ENCODE measurements around the gene CD99L2.

GRCh38 chrX:150857453-150857852 lies 41.0 kb downstream of the CD99L2 start:
- TF ChIP-seq EZH2 (IDR thresholded peaks at IDR 0.05; ENCODE audit: low read length, missing control alignments): no peak
- TF ChIP-seq, protein P1, sequence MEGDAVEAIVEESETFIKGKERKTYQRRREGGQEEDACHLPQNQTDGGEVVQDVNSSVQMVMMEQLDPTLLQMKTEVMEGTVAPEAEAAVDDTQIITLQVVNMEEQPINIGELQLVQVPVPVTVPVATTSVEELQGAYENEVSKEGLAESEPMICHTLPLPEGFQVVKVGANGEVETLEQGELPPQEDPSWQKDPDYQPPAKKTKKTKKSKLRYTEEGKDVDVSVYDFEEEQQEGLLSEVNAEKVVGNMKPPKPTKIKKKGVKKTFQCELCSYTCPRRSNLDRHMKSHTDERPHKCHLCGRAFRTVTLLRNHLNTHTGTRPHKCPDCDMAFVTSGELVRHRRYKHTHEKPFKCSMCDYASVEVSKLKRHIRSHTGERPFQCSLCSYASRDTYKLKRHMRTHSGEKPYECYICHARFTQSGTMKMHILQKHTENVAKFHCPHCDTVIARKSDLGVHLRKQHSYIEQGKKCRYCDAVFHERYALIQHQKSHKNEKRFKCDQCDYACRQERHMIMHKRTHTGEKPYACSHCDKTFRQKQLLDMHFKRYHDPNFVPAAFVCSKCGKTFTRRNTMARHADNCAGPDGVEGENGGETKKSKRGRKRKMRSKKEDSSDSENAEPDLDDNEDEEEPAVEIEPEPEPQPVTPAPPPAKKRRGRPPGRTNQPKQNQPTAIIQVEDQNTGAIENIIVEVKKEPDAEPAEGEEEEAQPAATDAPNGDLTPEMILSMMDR (conservative IDR thresholded peaks at IDR 0.05 in 1 of 2, IDR thresholded peaks at IDR 0.05 in 1 of 2; ENCODE audit: low read depth in 1 of 2, low read length in 2 of 2): no peak
